ENCODE measurements around the gene MSH3.

Gene MSH3

GRCh38 chr5:80904533-80905187 is 250.2 kb downstream of the MSH3 start:
- no peak for DNase-seq (ENCODE audit: low read depth)
- no peak overlapping the region for H3K4me3 ChIP-seq (ENCODE audit: low read depth, low read length)
- no peak for TF ChIP-seq CTCF (IDR thresholded peaks at IDR 0.05; ENCODE audit: low read depth, low read length, missing control alignments)

GRCh38 chr5:80905405-80905804 is 251.0 kb downstream of the MSH3 start:
- H3K4me3 ChIP-seq (ENCODE audit: low read depth, low read length) = no peak overlapping the region
- DNase-seq (ENCODE audit: low read depth) = no peak
- TF ChIP-seq CTCF (IDR thresholded peaks at IDR 0.05; ENCODE audit: low read depth, low read length, missing control alignments) = no peak

- TF ChIP-seq CTCF (IDR thresholded peaks at IDR 0.05; ENCODE audit: low read depth, low read length, missing control alignments) = no peak
- DNase-seq (ENCODE audit: low read depth) = no peak
Observed at GRCh38 chr5:80912479-80912878, 258.0 kb downstream of the MSH3 start.

GRCh38 chr5:80915716-80916115 is 261.3 kb downstream of the MSH3 start:
- H3K4me3 ChIP-seq (ENCODE audit: low read depth, low read length) = no peak overlapping the region
- TF ChIP-seq CTCF (IDR thresholded peaks at IDR 0.05; ENCODE audit: low read depth, low read length, missing control alignments) = no peak
- no peak for DNase-seq (ENCODE audit: low read depth)

More at GRCh38 chr5:80912479-80912878, 258.0 kb downstream of the MSH3 start:
- H3K4me3 ChIP-seq (ENCODE audit: low read depth, low read length) = no peak overlapping the region

- DNase-seq (ENCODE audit: low read depth) = no peak
- TF ChIP-seq CTCF (IDR thresholded peaks at IDR 0.05; ENCODE audit: low read depth, low read length, missing control alignments) = no peak
- no peak overlapping the region for H3K4me3 ChIP-seq (ENCODE audit: low read depth, low read length)
Observed at GRCh38 chr5:80916676-80917075, 262.2 kb downstream of the MSH3 start.

- no peak for TF ChIP-seq CTCF (IDR thresholded peaks at IDR 0.05; ENCODE audit: low read depth, low read length, missing control alignments)
- no peak overlapping the region for H3K4me3 ChIP-seq (ENCODE audit: low read depth, low read length)
- peak; percentile 12 for DNase-seq (ENCODE audit: low read depth)
Observed at GRCh38 chr5:80917631-80918030, 263.2 kb downstream of the MSH3 start.

- H3K4me3 ChIP-seq (ENCODE audit: low read depth, low read length) = no peak overlapping the region
- no peak for DNase-seq (ENCODE audit: low read depth)
- TF ChIP-seq CTCF (IDR thresholded peaks at IDR 0.05; ENCODE audit: low read depth, low read length, missing control alignments) = no peak
Observed at GRCh38 chr5:80919678-80920196, 265.3 kb downstream of the MSH3 start.

All from GM12864 (cell line).